ENCODE data around the gene RIN1.

DNA sequence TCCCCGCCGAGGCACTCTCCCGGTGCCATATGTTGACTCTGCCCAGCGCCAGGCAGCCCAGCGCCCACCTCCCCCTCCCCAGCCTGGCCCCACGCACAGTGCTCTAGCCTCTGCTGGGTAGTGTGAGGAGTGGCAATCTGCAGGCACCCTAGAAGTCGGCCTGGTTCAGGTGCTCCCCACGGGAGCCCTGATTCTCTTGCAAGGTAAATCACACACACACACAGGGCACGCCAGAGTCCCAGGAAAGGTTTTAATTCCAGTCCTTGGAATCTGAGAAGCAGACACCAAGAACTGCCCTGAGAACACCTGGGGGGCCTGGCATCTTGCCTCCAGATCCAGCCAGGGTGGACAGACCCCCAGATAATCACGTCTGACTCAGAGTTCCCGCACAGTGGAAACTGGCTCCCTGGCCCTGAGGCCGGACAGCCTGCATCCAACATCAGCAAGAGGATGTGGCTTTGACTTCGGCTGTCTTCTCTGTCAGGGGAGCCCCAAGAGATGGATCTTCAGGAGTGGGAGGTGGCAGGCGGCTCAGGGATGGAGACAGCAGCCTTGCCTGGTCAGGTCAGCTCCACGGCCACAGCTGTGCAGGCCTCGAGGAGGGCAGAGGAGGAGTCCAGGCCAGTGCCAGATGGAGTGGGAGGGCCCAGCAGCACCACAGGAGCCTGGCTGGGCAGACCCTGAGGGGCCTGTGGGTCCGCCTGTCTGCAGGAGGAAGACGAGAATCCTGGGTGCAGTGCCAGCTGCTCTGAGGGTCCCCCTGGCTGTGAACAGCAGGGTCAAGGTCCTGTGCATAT is 1.1 kb upstream of the RIN1 start:
- TF ChIP-seq, protein P1, sequence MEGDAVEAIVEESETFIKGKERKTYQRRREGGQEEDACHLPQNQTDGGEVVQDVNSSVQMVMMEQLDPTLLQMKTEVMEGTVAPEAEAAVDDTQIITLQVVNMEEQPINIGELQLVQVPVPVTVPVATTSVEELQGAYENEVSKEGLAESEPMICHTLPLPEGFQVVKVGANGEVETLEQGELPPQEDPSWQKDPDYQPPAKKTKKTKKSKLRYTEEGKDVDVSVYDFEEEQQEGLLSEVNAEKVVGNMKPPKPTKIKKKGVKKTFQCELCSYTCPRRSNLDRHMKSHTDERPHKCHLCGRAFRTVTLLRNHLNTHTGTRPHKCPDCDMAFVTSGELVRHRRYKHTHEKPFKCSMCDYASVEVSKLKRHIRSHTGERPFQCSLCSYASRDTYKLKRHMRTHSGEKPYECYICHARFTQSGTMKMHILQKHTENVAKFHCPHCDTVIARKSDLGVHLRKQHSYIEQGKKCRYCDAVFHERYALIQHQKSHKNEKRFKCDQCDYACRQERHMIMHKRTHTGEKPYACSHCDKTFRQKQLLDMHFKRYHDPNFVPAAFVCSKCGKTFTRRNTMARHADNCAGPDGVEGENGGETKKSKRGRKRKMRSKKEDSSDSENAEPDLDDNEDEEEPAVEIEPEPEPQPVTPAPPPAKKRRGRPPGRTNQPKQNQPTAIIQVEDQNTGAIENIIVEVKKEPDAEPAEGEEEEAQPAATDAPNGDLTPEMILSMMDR (IDR thresholded peaks at IDR 0.05; ENCODE audit: poor library complexity): no peak
- TF ChIP-seq EZH2phosphoT487 (IDR thresholded peaks at IDR 0.05; ENCODE audit: low read depth, severe bottlenecking, unreplicated experiment): no peak

All from hepatocyte (in vitro differentiated cells).